ENCODE results near the gene GNG7.
"Not testable (repeated sequence)": the region's sequence is repeated elsewhere in the genome, so short reads cannot be mapped to it uniquely, and the experiment has no call there.

The GNG7 gene

GRCh38 chr19:2528675-2529101, 173.8 kb downstream of the GNG7 start:
- no peak overlapping the region for H3K27ac ChIP-seq (ENCODE audit: low read length)
- no peak overlapping the region for H3K9ac ChIP-seq (ENCODE audit: low read length in 2 of 2)
- peaks cover 9% of the 10 kb centered on the region for H3K4me1 ChIP-seq (ENCODE audit: control insufficient read depth, insufficient read depth, low read length)
- H3K9me3 ChIP-seq (ENCODE audit: control insufficient read depth in 2 of 2, low read length in 2 of 2) = peaks cover 0 to 3% of the 10 kb centered on the region in 2 donors
- no peaks in the 10 kb centered on the region for H3K36me3 ChIP-seq (ENCODE audit: control insufficient read depth in 2 of 2, insufficient read depth in 2 of 2, low read length in 2 of 2)
- H3K27me3 ChIP-seq (ENCODE audit: control insufficient read depth in 1 of 2, insufficient read depth in 2 of 2, low read length in 2 of 2) = no peaks in the 10 kb centered on the region
- H3K4me3 ChIP-seq (ENCODE audit: low read length in 2 of 2) = no peak overlapping the region

DNA sequence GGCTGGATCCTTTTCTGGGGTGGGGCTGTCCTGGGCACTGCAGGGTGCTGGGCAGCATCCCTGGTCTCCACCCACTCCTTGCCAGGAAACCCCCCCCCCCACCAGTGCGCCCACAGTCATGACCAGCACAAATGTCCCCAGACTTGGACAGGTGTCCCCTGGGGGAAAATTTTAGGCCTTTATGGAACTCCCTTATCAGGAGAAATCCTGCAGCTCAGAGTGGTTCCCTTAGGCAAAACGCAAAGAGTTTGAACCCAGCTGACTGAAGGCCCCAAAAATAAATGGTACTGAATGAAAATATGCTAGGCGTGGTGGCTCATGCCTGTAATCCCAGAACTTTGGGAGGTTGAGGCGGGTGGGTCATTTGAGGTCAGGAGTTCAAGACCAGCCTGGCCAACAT, 174.8 kb downstream of the GNG7 start:
- Histone ChIP-seq H3K9ac (ENCODE audit: low read length in 2 of 2) (no peak overlapping the region), H3K4me1 (ENCODE audit: control insufficient read depth, insufficient read depth, low read length) (peaks cover 9% of the 10 kb centered on the region), H3K9me3 (ENCODE audit: control insufficient read depth in 2 of 2, low read length in 2 of 2) (peaks cover 0 to 3% of the 10 kb centered on the region in 2 donors), H3K27me3 (ENCODE audit: control insufficient read depth in 1 of 2, insufficient read depth in 2 of 2, low read length in 2 of 2) (no peaks in the 10 kb centered on the region), H3K36me3 (ENCODE audit: control insufficient read depth in 2 of 2, insufficient read depth in 2 of 2, low read length in 2 of 2) (no peaks in the 10 kb centered on the region), H3K4me3 (ENCODE audit: low read length in 2 of 2) (no peak overlapping the region), H3K27ac (ENCODE audit: low read length) (no peak overlapping the region)

GRCh38 chr19:2527171-2527570, 175.3 kb downstream of the GNG7 start:
- Histone ChIP-seq H3K36me3 (ENCODE audit: control insufficient read depth in 2 of 2, insufficient read depth in 2 of 2, low read length in 2 of 2) (no peaks in the 10 kb centered on the region), H3K27ac (ENCODE audit: low read length) (no peak overlapping the region), H3K4me1 (ENCODE audit: control insufficient read depth, insufficient read depth, low read length) (peaks cover 9% of the 10 kb centered on the region), H3K9ac (ENCODE audit: low read length in 2 of 2) (no peak overlapping the region), H3K9me3 (ENCODE audit: control insufficient read depth in 2 of 2, low read length in 2 of 2) (no peaks in the 10 kb centered on the region), H3K4me3 (ENCODE audit: low read length in 2 of 2) (no peak overlapping the region), H3K27me3 (ENCODE audit: control insufficient read depth in 1 of 2, insufficient read depth in 2 of 2, low read length in 2 of 2) (no peaks in the 10 kb centered on the region)

- Histone ChIP-seq H3K4me1 (ENCODE audit: control insufficient read depth, insufficient read depth, low read length) (peaks cover 9% of the 10 kb centered on the region), H3K9ac (ENCODE audit: low read length in 2 of 2) (no peak overlapping the region), H3K9me3 (ENCODE audit: control insufficient read depth in 2 of 2, low read length in 2 of 2) (no peaks in the 10 kb centered on the region), H3K36me3 (ENCODE audit: control insufficient read depth in 2 of 2, insufficient read depth in 2 of 2, low read length in 2 of 2) (no peaks in the 10 kb centered on the region), H3K4me3 (ENCODE audit: low read length in 2 of 2) (peak overlapping the region in 1 of 2 donors; percentile 44), H3K27me3 (ENCODE audit: control insufficient read depth in 1 of 2, insufficient read depth in 2 of 2, low read length in 2 of 2) (no peaks in the 10 kb centered on the region), H3K27ac (ENCODE audit: low read length) (no peak overlapping the region)
Measured at GRCh38 chr19:2524840-2525723, 177.4 kb downstream of the GNG7 start.

- Histone ChIP-seq H3K9ac (ENCODE audit: low read length in 2 of 2) (no peak overlapping the region), H3K4me1 (ENCODE audit: control insufficient read depth, insufficient read depth, low read length) (peaks cover 9% of the 10 kb centered on the region), H3K27ac (ENCODE audit: low read length) (no peak overlapping the region), H3K4me3 (ENCODE audit: low read length in 2 of 2) (no peak overlapping the region), H3K9me3 (ENCODE audit: control insufficient read depth in 2 of 2, low read length in 2 of 2) (no peaks in the 10 kb centered on the region), H3K36me3 (ENCODE audit: control insufficient read depth in 2 of 2, insufficient read depth in 2 of 2, low read length in 2 of 2) (no peaks in the 10 kb centered on the region), H3K27me3 (ENCODE audit: control insufficient read depth in 1 of 2, insufficient read depth in 2 of 2, low read length in 2 of 2) (no peaks in the 10 kb centered on the region)
Measured at GRCh38 chr19:2524361-2524839, 178.1 kb downstream of the GNG7 start.

GRCh38 chr19:2523630-2524311, 178.7 kb downstream of the GNG7 start:
- H3K4me1 ChIP-seq (ENCODE audit: control insufficient read depth, insufficient read depth, low read length) = peaks cover 9% of the 10 kb centered on the region
- H3K27me3 ChIP-seq (ENCODE audit: control insufficient read depth in 1 of 2, insufficient read depth in 2 of 2, low read length in 2 of 2) = no peaks in the 10 kb centered on the region
- no peak overlapping the region for H3K4me3 ChIP-seq (ENCODE audit: low read length in 2 of 2)
- no peak overlapping the region for H3K27ac ChIP-seq (ENCODE audit: low read length)
- H3K9ac ChIP-seq (ENCODE audit: low read length in 2 of 2) = no peak overlapping the region
- no peaks in the 10 kb centered on the region for H3K36me3 ChIP-seq (ENCODE audit: control insufficient read depth in 2 of 2, insufficient read depth in 2 of 2, low read length in 2 of 2)
- H3K9me3 ChIP-seq (ENCODE audit: control insufficient read depth in 2 of 2, low read length in 2 of 2) = no peaks in the 10 kb centered on the region

GRCh38 chr19:2519482-2519881, 183.0 kb downstream of the GNG7 start:
- Histone ChIP-seq H3K4me3 (ENCODE audit: low read length in 2 of 2) (no peak overlapping the region), H3K9me3 (ENCODE audit: control insufficient read depth in 2 of 2, low read length in 2 of 2) (no peaks in the 10 kb centered on the region), H3K36me3 (ENCODE audit: control insufficient read depth in 2 of 2, insufficient read depth in 2 of 2, low read length in 2 of 2) (no peaks in the 10 kb centered on the region), H3K27ac (ENCODE audit: low read length) (no peak overlapping the region), H3K9ac (ENCODE audit: low read length in 2 of 2) (no peak overlapping the region), H3K4me1 (ENCODE audit: control insufficient read depth, insufficient read depth, low read length) (peaks cover 4% of the 10 kb centered on the region), H3K27me3 (ENCODE audit: control insufficient read depth in 1 of 2, insufficient read depth in 2 of 2, low read length in 2 of 2) (no peaks in the 10 kb centered on the region)

DNA sequence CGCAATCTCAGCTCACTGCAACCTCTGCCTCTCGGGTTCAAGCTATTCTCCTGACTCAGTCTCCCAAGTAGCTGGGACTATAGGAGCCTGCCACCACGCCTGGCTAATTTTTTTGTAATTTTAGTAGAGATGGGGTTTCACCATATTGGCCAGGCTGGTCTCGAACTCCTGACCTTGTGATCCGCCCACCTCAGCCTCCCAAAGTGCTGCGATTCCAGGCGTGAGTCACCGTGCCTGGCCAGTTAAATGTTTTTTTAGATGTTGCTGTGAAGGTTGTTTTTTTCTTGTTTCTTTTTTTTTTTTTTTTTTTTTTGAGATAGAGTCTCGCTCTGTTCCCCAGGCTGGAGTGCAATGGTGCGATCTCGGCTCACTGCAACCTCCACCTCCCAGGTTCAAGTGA, 183.6 kb downstream of the GNG7 start:
- H3K36me3 ChIP-seq (ENCODE audit: control insufficient read depth in 2 of 2, insufficient read depth in 2 of 2, low read length in 2 of 2); H3K4me3 ChIP-seq (ENCODE audit: low read length in 2 of 2); H3K9me3 ChIP-seq (ENCODE audit: control insufficient read depth in 2 of 2, low read length in 2 of 2); H3K9ac ChIP-seq (ENCODE audit: low read length in 2 of 2); H3K27ac ChIP-seq (ENCODE audit: low read length); H3K4me1 ChIP-seq (ENCODE audit: control insufficient read depth, insufficient read depth, low read length); H3K27me3 ChIP-seq (ENCODE audit: control insufficient read depth in 1 of 2, insufficient read depth in 2 of 2, low read length in 2 of 2): not testable (repeated sequence)

- H3K4me1 ChIP-seq (ENCODE audit: control insufficient read depth, insufficient read depth, low read length) = no peaks in the 10 kb centered on the region
- H3K27me3 ChIP-seq (ENCODE audit: control insufficient read depth in 1 of 2, insufficient read depth in 2 of 2, low read length in 2 of 2) = no peaks in the 10 kb centered on the region
- H3K9me3 ChIP-seq (ENCODE audit: control insufficient read depth in 2 of 2, low read length in 2 of 2) = no peaks in the 10 kb centered on the region
- H3K4me3 ChIP-seq (ENCODE audit: low read length in 2 of 2) = no peak overlapping the region
- H3K36me3 ChIP-seq (ENCODE audit: control insufficient read depth in 2 of 2, insufficient read depth in 2 of 2, low read length in 2 of 2) = no peaks in the 10 kb centered on the region
- H3K9ac ChIP-seq (ENCODE audit: low read length in 2 of 2) = no peak overlapping the region
- no peak overlapping the region for H3K27ac ChIP-seq (ENCODE audit: low read length)
Measured at GRCh38 chr19:2517881-2518601, 184.5 kb downstream of the GNG7 start.

DNA sequence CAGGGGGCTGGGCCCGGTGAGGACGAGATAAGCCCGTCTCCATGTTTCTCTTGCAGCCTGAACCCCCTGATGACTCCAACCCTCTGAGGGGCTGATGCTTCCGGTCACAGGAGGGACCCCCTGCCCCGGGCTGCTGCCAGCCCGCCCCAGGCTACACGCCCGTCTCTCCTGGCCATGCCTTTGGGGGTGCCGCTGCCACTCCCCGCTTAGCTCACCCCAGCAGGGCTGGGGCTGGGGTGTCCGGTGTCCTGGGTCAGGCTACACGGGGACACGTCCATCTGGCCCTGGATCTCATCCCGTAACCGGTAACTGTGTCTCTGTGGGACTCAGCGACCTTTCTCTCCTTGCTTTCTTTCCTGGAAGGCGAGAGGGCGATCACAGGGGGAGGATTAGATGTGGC, 185.8 kb downstream of the GNG7 start:
- Histone ChIP-seq H3K9ac (ENCODE audit: low read length in 2 of 2) (no peak overlapping the region), H3K9me3 (ENCODE audit: control insufficient read depth in 2 of 2, low read length in 2 of 2) (no peaks in the 10 kb centered on the region), H3K4me1 (ENCODE audit: control insufficient read depth, insufficient read depth, low read length) (no peaks in the 10 kb centered on the region), H3K27ac (ENCODE audit: low read length) (no peak overlapping the region), H3K27me3 (ENCODE audit: control insufficient read depth in 1 of 2, insufficient read depth in 2 of 2, low read length in 2 of 2) (no peaks in the 10 kb centered on the region), H3K36me3 (ENCODE audit: control insufficient read depth in 2 of 2, insufficient read depth in 2 of 2, low read length in 2 of 2) (no peaks in the 10 kb centered on the region), H3K4me3 (ENCODE audit: low read length in 2 of 2) (no peak overlapping the region)
